ENCODE results near the gene FAM53B.

Gene FAM53B

GRCh38 chr10:124632566-124632965 lies 111.6 kb downstream of the FAM53B start:
- Histone ChIP-seq H3K27me3 (ENCODE audit: insufficient read depth, low read depth, severe bottlenecking) (no peaks in the 10 kb centered on the region), H3K27ac (peak overlapping the region; percentile 50), H3K9me3 (ENCODE audit: severe bottlenecking) (no peaks in the 10 kb centered on the region), H3K4me3 (ENCODE audit: low read depth, low read length) (no peak overlapping the region), H3K36me3 (peaks cover 5% of the 10 kb centered on the region)
- TF ChIP-seq CTCF (IDR thresholded peaks at IDR 0.05; ENCODE audit: low read depth, low read length): no peak
- no peak for DNase-seq

DNA sequence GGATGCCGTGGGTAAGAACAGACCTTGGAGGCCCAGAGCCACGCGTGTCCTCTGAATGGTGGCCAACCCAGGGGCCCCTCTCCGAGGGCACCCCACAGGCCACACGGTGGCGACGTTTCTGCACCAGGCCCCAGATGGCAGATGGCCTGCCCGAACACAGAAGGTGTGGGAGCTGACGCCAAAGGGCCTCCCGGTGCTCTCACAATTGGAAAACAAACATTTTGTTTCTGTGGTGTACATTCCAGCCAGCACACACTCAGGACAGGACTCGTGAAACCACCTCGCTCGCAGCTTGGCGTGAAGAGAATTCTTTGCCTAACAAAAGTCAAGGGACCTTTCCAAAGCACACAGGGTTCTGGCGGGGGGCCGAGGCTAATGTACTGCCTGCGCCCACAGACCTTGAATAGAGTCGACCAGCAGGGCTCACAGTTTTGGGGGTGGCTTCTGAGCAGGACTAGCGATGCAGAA lies 112.1 kb downstream of the FAM53B start:
- peak; percentile 74 for DNase-seq

DNA sequence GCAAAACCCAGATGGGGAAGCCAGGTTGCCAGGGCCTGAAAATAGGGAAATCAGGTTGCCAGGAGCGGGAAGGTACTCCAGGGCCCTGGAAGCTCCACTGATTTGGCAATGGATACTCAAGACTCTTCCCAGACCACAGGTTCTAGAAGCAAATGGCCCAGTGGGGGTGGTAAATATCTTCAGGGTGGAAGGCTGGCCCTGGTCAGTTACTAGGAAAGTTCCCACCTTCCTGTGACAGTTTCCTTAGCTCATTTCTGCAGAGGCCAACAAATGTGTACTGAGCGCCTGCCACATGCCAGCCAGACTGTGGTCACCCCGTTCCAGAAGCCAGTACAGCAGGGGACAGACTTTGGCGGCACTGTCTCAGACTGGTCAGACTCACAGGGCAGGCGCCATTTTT lies 113.6 kb downstream of the FAM53B start:
- Histone ChIP-seq H3K4me3 (ENCODE audit: low read depth, low read length) (no peak overlapping the region), H3K36me3 (peaks cover 5% of the 10 kb centered on the region), H3K27me3 (ENCODE audit: insufficient read depth, low read depth, severe bottlenecking) (no peaks in the 10 kb centered on the region), H3K9me3 (ENCODE audit: severe bottlenecking) (no peaks in the 10 kb centered on the region), H3K27ac (no peak overlapping the region)
- TF ChIP-seq CTCF (IDR thresholded peaks at IDR 0.05; ENCODE audit: low read depth, low read length): no peak
- no peak for DNase-seq

More for the DNA sequence above, 112.1 kb downstream of the FAM53B start:
- H3K27me3 ChIP-seq (ENCODE audit: insufficient read depth, low read depth, severe bottlenecking): no peaks in the 10 kb centered on the region
- no peak overlapping the region for H3K4me3 ChIP-seq (ENCODE audit: low read depth, low read length)
- H3K36me3 ChIP-seq: peaks cover 5% of the 10 kb centered on the region
- peak overlapping the region; percentile 50 for H3K27ac ChIP-seq
- H3K9me3 ChIP-seq (ENCODE audit: severe bottlenecking): no peaks in the 10 kb centered on the region
- peak; percentile 84 for TF ChIP-seq CTCF (IDR thresholded peaks at IDR 0.05; ENCODE audit: low read depth, low read length)

DNA sequence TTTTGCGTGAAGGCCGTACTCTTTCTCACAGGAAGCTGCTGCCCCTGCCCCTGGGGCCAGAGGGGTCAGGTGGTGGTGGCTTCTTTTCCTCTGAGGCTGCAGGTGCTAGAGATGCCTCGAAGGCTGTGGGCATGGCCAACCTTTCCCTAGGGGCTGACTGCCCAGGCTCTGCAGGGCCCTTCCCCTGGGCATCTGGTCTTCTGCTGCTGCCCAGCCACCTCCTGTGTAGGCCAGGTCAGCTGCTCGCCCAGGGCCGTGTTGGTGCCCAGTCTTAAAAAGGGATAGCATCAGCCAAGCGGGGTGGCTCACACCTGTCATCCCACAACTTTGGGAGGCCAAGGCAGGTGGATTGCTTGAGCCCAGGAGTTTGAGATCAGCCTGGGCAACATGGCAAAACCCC lies 114.3 kb downstream of the FAM53B start:
- Histone ChIP-seq H3K27me3 (ENCODE audit: insufficient read depth, low read depth, severe bottlenecking) (no peaks in the 10 kb centered on the region), H3K27ac (no peak overlapping the region), H3K36me3 (peaks cover 5% of the 10 kb centered on the region), H3K9me3 (ENCODE audit: severe bottlenecking) (no peaks in the 10 kb centered on the region), H3K4me3 (ENCODE audit: low read depth, low read length) (no peak overlapping the region)
- DNase-seq: no peak
- no peak for TF ChIP-seq CTCF (IDR thresholded peaks at IDR 0.05; ENCODE audit: low read depth, low read length)

DNA sequence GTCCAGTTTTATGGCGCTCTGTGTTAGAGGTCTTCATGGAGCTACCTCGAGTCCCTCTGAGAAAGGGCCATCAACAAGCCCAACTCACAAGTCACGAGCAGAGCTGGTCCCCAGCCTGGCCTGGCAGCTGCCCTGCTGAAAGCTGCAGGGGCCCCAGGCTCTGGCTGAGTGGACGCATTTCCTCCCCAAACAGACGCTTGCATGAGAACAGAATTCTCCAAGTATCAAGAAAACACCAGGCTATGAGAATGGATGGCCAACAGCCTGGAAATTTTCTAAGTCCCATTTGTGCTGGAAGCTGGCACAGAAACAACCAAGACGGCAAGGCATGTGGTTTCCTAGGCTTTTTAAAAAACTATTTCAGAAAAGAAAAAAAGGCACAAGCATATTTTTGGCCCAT lies 114.8 kb downstream of the FAM53B start:
- peaks cover 3% of the 10 kb centered on the region for H3K36me3 ChIP-seq

More for the DNA sequence above, 114.8 kb downstream of the FAM53B start:
- Histone ChIP-seq H3K27me3 (ENCODE audit: insufficient read depth, low read depth, severe bottlenecking) (no peaks in the 10 kb centered on the region), H3K4me3 (ENCODE audit: low read depth, low read length) (no peak overlapping the region), H3K9me3 (ENCODE audit: severe bottlenecking) (no peaks in the 10 kb centered on the region), H3K27ac (no peak overlapping the region)
- no peak for TF ChIP-seq CTCF (IDR thresholded peaks at IDR 0.05; ENCODE audit: low read depth, low read length)
- DNase-seq: no peak

All from WERI-Rb-1 (cell line).